Brain microvascular endothelial cell (primary cell): ENCODE data around the gene CPN2.

Experiments used
- DNase-seq: peaks from one replicate; pipeline ENCODE4 v3.0.0-alpha.2; 2020
- H3K27ac ChIP-seq: fragments of 250-450 bp; sonication (Bioruptor Pico); 2 replicates; pipeline ENCODE4 v1.5.1; 2020; ENCODE audit warnings: mild to moderate bottlenecking, moderate library complexity
- H3K27me3 ChIP-seq: fragments of 250-450 bp; sonication (Bioruptor Pico); replicated peaks from 2 replicates; pipeline ENCODE4 v1.5.1; 2020; ENCODE audit warnings: mild to moderate bottlenecking
- H3K36me3 ChIP-seq: fragments of 250-450 bp; sonication (Bioruptor Pico); replicated peaks from 2 replicates; pipeline ENCODE4 v1.5.1; 2020; ENCODE audit warnings: mild to moderate bottlenecking
- H3K4me3 ChIP-seq: 2 replicates; pipeline ENCODE4 v1.5.1; 2011; ENCODE audit warnings: low read depth, mild to moderate bottlenecking, control low read depth, low read length, moderate library complexity
- CTCF ChIP-seq: IDR thresholded peaks from 2 replicates; pipeline ENCODE4 v1.5.1; 2011; ENCODE audit warnings: low read depth, mild to moderate bottlenecking, moderate library complexity, low read length, control low read depth, inconsistent platforms; ENCODE audit errors: missing control alignments
- in situ Hi-C: cut with HindIII; loops from 2 replicates; pipeline ENCODE4 v1.10.0; 2017; ENCODE audit warnings: low sequenced_read_pairs, low pct_ligation_motif_present

Gene CPN2

GRCh38 chr3:194379231-194379630 lies 28.1 kb upstream of the CPN2 start:
- H3K4me3 ChIP-seq, result no peak overlapping the region
- no peaks in the 10 kb centered on the region for H3K36me3 ChIP-seq
- peaks cover 15% of the 10 kb centered on the region for H3K27me3 ChIP-seq
- DNase-seq, result no peak
- in situ Hi-C loops, result no loop called here
- no peak for TF ChIP-seq CTCF
- H3K27ac ChIP-seq, result no peak overlapping the region

- Histone ChIP-seq H3K27ac (no peak overlapping the region), H3K36me3 (no peaks in the 10 kb centered on the region), H3K4me3 (no peak overlapping the region), H3K27me3 (peaks cover 20% of the 10 kb centered on the region)
- TF ChIP-seq CTCF, result no peak
- in situ Hi-C loops, result no loop called here
- DNase-seq, result no peak
Measured at GRCh38 chr3:194377708-194378107, 26.6 kb upstream of the CPN2 start.

GRCh38 chr3:194376241-194376560 lies 25.1 kb upstream of the CPN2 start:
- Histone ChIP-seq H3K27ac (no peak overlapping the region), H3K27me3 (peaks cover 19% of the 10 kb centered on the region), H3K4me3 (no peak overlapping the region), H3K36me3 (no peaks in the 10 kb centered on the region)
- in situ Hi-C loops, result no loop called here
- no peak for TF ChIP-seq CTCF
- no peak for DNase-seq

GRCh38 chr3:194375473-194376240 lies 24.5 kb upstream of the CPN2 start:
- Histone ChIP-seq H3K36me3 (no peaks in the 10 kb centered on the region), H3K4me3 (no peak overlapping the region), H3K27ac (no peak overlapping the region), H3K27me3 (peaks cover 15% of the 10 kb centered on the region)
- TF ChIP-seq CTCF, result no peak
- in situ Hi-C loops, result no loop called here
- no peak for DNase-seq

GRCh38 chr3:194374935-194375334 lies 23.8 kb upstream of the CPN2 start:
- H3K4me3 ChIP-seq, result no peak overlapping the region
- H3K36me3 ChIP-seq, result no peaks in the 10 kb centered on the region
- no peak for TF ChIP-seq CTCF
- H3K27ac ChIP-seq, result no peak overlapping the region
- in situ Hi-C loops, result no loop called here
- no peak for DNase-seq
- H3K27me3 ChIP-seq, result peaks cover 16% of the 10 kb centered on the region

GRCh38 chr3:194373899-194374298 lies 22.8 kb upstream of the CPN2 start:
- in situ Hi-C loops, result no loop called here
- Histone ChIP-seq H3K36me3 (no peaks in the 10 kb centered on the region), H3K27me3 (peaks cover 23% of the 10 kb centered on the region), H3K27ac (no peak overlapping the region), H3K4me3 (no peak overlapping the region)
- no peak for TF ChIP-seq CTCF
- DNase-seq, result no peak
